HG03558 (cell line): ENCODE measurements around the gene CORIN.

Experiments
- ATAC-seq: cut with Tn5 transposase; IDR thresholded peaks from one replicate; pipeline ENCODE4 v1.9.1; 2021; ENCODE audit warnings: moderate number of reproducible peaks; ENCODE audit not compliant: unreplicated experiment; ENCODE audit errors: extremely low read depth

CORIN gene

GRCh38 chr4:47837908-47838294, at the start of gene CORIN:
Gene CORIN (minus strand): TSS chr4:47838067. CDS start chr4:47837949, 118 bp downstream.
- ATAC-seq: no peak

DNA sequence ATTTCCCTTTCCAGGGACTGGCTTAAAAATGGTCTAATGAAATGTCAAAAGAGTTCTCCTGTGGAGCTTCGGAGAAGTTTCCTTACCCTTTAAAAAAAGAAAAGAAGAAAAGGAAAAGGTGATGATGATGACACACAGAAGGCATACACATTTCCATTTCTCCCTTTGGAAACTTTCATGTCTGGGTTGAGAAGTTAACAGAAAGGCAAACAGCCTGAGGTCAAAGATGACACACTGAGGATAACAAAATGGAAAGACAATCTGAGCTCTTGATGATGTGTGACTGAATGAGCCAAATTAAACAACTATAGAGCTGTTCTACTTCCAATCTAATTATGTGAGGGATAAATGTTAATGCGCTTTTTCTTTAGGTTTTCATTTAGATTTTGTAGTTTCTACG, 44.4 kb upstream of the CORIN start:
- no peak for ATAC-seq

GRCh38 chr4:47879458-47879857, 41.6 kb upstream of the CORIN start:
- no peak for ATAC-seq

GRCh38 chr4:47876784-47877546, 39.1 kb upstream of the CORIN start:
- ATAC-seq: no peak

DNA sequence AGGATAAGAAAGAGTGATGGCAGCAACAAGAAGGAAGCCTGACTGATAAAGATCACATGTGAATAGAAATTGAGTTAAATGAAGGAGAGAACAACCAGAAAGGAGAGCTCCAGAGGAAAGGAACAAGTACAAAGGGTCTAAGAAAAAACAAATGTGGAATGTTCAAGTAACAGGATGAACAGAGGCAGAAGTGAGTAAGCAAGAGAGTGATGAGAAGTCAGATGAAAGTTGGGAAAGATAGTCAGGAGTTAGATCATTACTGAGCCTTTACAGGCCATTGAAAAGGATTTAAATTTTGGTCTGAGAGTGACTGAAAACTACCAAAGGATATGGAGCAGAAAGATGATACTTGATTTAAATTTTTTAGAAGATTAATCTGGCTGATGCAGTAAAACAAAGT, 38.4 kb upstream of the CORIN start:
- no peak for ATAC-seq

GRCh38 chr4:47873877-47874541, 36.1 kb upstream of the CORIN start:
- ATAC-seq: no peak

DNA sequence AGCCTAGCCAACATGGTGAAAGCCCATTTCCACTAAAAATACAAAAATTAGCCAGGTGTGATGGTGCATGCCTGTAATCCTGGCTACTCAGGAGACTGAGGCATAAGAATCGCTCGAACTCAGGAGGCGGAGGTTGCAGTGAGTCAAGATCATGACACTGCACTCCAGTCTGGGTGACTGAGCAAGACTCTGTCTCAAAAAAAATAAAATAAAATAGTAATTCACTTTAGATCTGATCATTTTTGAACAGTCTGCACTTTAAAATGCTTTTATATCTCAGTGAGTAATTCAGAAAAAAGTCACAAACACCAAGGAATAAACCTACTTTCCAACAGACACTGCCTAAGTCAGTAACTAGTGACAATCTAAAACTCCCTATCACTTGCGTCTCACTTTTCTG, 25.6 kb upstream of the CORIN start:
- no peak for ATAC-seq

DNA sequence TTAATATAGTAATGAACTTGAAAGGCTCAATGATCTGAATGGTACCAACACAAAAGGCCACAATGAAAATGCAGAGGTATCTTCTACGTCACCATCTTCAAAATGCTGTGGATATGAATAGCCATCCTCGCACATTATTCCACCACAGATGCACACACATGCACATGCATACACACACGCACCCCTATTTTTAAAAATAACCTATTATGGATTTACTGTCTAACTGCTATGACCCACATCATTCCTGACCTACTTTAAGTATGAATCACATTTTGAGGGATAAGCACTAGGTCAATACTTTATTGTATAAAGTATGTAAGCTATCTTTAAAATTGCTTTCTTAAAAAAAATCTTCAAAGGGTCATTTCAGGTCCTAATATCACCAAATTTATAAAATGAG, 24.4 kb upstream of the CORIN start:
- no peak for ATAC-seq

DNA sequence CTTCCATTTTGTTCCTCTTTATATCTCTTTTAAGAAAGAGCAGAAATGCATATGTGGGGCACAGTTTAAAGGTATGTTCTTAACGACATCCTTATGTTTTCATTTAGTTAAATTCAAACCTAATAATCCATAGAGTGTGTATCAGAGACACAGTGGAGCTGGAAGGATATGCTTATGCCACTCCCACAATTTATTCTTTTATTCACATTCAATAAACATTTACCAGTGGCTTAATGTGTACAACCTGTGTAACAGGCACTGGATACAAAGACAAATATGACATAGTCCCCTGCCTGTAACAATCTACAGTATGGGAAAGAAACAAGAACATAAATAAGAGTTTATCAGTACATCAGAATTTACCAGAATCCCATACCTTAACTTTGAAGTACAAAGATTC, 22.4 kb upstream of the CORIN start:
- ATAC-seq: no peak

DNA sequence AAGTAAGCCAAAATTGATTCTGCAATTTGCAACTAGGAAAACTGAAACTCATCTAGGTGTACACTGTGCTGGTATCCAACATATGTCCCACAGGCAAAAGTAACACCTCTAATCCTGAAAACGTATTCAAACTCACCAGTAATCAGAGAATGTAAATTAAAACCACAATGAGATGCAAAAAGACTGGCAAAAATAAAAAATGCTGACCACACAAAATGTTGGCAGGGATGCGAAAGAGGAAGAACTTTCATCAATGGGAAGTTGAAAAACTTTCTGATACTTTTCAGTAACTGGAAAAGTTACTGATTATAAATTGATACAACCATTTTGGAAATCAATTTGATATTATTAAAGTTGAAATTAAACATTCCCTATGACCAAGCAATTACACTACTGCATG, 20.1 kb upstream of the CORIN start:
- ATAC-seq: no peak

DNA sequence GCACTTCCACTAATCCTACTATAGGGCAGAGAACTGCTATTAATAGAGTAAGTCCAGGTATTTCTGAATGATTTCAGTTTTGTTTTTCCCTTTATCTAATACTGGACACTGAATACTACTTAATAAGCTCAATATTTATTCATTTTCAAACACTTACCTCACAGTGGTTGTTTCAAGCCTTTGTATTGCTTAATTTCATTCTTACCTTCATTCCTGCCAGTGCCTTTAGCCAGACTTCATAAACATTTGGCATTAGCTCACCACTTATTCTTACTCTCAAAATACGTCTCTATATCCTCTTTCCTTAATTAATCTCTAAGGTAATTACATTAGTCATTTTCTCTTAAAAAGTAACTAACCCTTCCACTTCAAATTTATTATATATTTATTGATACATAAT, 18.8 kb upstream of the CORIN start:
- no peak for ATAC-seq

- ATAC-seq: no peak
Measured at GRCh38 chr4:47855350-47855749, 17.5 kb upstream of the CORIN start.

DNA sequence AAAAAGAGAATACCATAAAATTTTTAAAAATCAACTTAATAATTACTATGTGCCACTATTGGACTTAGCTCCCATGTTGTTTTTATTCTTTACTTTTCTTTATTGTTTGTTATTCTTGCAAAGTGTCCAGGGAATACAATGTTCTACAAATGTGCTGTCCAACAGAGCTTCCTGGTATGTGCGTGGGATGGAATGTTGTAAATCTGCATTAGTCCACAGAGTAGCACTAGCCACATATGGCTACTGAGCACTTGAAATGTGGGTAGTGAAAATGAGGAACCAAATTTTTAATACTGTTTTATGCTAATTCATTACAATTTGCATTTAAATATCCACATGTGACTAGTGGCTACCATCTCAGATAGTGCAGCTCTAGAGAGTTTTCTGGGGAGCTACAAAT, 14.3 kb upstream of the CORIN start:
- no peak for ATAC-seq

GRCh38 chr4:47849466-47849865, 11.6 kb upstream of the CORIN start:
- ATAC-seq: no peak

DNA sequence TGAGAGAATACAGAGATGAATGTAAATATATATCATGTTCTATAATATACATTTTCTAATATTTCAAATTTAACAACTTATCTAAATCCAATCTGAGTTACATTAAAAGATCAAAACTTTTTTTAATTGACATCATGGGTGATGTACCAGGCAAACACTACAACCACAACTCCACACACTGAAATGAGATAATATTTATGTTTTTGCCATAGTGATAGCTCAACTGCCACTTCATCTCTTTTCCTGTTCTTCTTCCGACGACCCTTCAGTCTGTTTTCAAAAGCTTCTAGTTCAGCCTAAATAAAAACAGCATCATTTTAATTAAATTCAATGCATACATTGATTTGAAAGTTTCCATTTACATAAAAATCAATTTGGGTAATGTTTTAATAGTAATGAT, 10.2 kb upstream of the CORIN start:
- no peak for ATAC-seq

DNA sequence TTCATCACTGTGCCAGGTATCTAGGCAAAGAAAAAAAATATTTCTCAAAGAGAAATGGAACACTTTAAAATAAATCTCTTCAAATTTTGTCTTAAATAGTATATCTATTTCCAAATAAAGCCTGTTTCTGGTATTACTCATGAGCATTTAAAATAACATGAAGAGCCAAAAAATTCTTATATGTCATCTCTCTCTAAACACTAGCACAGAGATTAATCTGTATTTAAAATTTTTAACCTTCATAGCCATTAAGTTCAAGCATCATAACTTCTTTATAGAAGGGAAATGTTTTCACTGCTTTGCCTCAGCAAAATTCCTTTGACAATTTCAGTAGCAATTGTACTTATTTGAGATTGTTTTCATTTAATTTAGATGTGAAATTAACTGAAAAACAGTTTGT, 5.1 kb upstream of the CORIN start:
- no peak for ATAC-seq

DNA sequence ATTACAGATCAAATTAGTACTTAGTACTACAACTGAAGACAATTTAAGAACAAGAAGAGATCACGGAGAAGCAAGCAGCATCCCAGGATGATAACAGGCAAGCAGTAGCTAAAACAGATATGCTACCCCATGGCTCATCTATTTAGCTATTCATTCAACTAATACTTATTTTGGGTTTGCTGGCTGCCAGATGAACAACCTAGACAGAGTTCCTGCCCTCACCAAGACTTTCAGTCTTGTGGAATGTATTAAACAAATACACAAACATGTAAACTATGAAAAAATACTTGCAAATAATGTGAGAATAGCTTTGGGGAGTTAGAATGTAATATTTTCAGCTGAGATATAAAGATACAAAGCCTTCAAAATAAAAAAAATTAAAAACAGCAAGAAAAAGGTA, 2.4 kb upstream of the CORIN start:
- no peak for ATAC-seq

DNA sequence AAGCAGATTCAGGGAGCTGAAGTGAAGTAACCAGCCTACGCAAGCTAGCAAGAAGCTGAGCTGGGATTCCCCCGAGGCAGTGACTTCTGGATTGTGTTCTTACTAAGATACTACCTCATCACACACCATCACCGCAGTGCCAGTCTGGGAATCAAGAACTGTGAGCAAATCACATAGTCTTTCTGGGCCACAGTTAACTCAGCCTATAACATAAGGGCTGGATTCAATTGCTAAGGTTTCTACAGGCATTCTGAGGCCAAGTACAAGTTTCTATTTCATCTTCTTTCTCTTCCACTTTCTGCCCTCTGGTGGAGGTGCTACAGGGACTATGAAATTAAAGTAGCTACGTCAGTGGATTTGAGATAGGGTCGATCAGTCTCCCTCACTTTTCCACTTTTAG, 1.4 kb upstream of the CORIN start:
- peak; percentile 71 for ATAC-seq

- ATAC-seq: no peak
Measured at GRCh38 chr4:47838445-47838844, 578 bp upstream of the CORIN start.

DNA sequence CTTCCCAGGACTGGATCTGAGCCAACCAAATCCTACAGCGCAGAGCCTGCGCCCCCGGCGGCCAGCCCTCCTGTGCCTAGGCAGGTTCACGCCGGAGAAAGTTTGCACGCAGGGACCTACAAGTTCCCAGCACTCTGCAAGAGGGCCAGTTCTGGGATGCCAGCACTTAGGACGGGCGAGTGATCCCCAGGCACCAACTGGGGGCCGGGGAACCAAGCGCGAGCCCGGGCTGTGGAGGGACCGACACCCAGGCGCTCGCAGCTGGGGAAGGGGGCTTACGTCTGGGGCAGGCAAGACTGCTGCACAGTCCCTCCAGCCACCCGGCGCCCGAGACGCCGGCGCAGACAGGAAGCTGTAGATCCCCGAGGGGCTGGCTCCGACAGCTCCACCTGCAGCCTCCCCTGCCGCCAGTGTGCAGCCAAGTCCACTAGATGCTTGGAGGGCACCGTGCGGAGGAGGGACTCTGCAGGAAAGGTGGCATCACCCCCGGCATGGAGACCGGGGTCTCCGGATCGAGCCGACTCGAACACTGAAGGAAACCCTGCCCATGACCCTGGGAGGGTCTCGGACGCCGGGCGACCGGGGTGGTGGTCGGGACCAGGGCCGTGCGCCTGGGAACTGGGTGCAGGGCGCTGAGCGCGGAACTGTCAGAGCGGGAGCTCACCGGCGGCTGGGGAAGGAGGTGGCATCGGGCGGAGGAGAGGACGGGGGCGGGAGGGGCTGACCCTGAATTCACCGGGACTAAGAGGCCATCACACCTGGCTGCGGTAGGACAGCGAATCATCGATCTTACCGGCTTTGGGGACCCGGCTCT, 566 bp downstream of the CORIN start:
- ATAC-seq: peak; percentile 35

GRCh38 chr4:47836641-47837093, 1.2 kb downstream of the CORIN start:
- peak; percentile 35 for ATAC-seq
